AG04449 (cell line): ENCODE data around the gene TNFRSF6B.
A peak's percentile ranks its signal among the peaks of the same experiment; 100 is the strongest.
"Not testable (repeated sequence)": the region's sequence is repeated elsewhere in the genome, so short reads cannot be mapped to it uniquely, and the experiment has no call there.

Source experiments
- CTCF ChIA-PET: fragments of 350-600 bp; formaldehyde crosslinking; extraction: SDS; loops from one replicate; lab custom pipeline; 2021; ENCODE audit warnings: antibody characterized with exemption; lab: Yijun Ruan, JAX
- POLR2A ChIA-PET: fragments of 400-600, 350-600 bp; formaldehyde crosslinking; extraction: SDS; loops from one replicate; lab custom pipeline; 2020; ENCODE audit warnings: antibody characterized with exemption, inconsistent platforms; lab: Yijun Ruan, JAX
- DNase-seq: peaks from one replicate; pipeline ENCODE4 v3.0.0-alpha.2; 2010; ENCODE audit warnings: low read depth, low spot score
- H3K4me3 ChIP-seq: 2 replicates; pipeline ENCODE4 v1.5.1; 2011; ENCODE audit warnings: low read depth, mild to moderate bottlenecking, control low read depth, low read length
- TF ChIP-seq, protein P1 (sequence below): IDR thresholded peaks from one replicate; pipeline ENCODE4 v1.5.1; 2011; ENCODE audit warnings: mild to moderate bottlenecking, moderate library complexity, low read length, control low read depth, inconsistent platforms; ENCODE audit not compliant: insufficient read depth; ENCODE audit errors: missing control alignments

Gene TNFRSF6B, protein sequence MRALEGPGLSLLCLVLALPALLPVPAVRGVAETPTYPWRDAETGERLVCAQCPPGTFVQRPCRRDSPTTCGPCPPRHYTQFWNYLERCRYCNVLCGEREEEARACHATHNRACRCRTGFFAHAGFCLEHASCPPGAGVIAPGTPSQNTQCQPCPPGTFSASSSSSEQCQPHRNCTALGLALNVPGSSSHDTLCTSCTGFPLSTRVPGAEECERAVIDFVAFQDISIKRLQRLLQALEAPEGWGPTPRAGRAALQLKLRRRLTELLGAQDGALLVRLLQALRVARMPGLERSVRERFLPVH

DNA sequence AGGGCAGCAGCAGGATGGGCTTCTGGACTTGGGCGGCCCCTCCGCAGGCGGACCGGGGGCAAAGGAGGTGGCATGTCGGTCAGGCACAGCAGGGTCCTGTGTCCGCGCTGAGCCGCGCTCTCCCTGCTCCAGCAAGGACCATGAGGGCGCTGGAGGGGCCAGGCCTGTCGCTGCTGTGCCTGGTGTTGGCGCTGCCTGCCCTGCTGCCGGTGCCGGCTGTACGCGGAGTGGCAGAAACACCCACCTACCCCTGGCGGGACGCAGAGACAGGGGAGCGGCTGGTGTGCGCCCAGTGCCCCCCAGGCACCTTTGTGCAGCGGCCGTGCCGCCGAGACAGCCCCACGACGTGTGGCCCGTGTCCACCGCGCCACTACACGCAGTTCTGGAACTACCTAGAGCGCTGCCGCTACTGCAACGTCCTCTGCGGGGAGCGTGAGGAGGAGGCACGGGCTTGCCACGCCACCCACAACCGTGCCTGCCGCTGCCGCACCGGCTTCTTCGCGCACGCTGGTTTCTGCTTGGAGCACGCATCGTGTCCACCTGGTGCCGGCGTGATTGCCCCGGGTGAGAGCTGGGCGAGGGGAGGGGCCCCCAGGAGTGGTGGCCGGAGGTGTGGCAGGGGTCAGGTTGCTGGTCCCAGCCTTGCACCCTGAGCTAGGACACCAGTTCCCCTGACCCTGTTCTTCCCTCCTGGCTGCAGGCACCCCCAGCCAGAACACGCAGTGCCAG is at the start of gene TNFRSF6B:
Gene TNFRSF6B, plus strand, starts transcription at position 25 of the 729 bp plus-strand sequence. Its CDS starts 116 bp downstream, at position 141.
- peak within 1 kb of the TSS; percentile 12 for H3K4me3 ChIP-seq
- ChIA-PET CTCF (no interaction called here), POLR2A (interaction anchor here (1.0 kb wide), 1 partner anchor 15 kb away, joined by 3 read pairs; no protein-coding TSS in a partner anchor)
- DNase-seq, result no peak
- TF ChIP-seq, protein P1, sequence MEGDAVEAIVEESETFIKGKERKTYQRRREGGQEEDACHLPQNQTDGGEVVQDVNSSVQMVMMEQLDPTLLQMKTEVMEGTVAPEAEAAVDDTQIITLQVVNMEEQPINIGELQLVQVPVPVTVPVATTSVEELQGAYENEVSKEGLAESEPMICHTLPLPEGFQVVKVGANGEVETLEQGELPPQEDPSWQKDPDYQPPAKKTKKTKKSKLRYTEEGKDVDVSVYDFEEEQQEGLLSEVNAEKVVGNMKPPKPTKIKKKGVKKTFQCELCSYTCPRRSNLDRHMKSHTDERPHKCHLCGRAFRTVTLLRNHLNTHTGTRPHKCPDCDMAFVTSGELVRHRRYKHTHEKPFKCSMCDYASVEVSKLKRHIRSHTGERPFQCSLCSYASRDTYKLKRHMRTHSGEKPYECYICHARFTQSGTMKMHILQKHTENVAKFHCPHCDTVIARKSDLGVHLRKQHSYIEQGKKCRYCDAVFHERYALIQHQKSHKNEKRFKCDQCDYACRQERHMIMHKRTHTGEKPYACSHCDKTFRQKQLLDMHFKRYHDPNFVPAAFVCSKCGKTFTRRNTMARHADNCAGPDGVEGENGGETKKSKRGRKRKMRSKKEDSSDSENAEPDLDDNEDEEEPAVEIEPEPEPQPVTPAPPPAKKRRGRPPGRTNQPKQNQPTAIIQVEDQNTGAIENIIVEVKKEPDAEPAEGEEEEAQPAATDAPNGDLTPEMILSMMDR, result no peak

DNA sequence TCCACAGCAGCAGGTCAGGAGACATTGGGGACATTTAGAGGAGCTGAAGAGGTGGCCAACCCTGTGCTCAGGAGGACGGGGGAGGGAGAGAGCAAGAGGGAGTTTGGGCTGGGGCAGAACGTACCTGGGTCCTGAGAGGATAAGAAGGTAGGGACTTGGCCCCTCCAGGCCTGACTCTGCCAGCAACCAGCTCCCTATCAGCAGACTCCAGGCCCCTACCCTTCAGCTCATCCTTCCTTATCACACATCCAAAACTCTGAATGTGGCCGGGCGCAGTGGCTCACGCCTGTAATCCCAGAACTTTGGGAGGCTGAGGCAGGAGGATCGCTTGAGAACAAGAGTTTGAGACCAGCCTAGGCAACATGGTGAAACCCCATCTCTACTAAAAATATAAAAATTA is 48.3 kb upstream of the TNFRSF6B start:
- DNase-seq, result no peak
- ChIA-PET CTCF (no interaction called here), POLR2A (no interaction called here)
- no peak overlapping the region for H3K4me3 ChIP-seq
- TF ChIP-seq, protein P1, result no peak

DNA sequence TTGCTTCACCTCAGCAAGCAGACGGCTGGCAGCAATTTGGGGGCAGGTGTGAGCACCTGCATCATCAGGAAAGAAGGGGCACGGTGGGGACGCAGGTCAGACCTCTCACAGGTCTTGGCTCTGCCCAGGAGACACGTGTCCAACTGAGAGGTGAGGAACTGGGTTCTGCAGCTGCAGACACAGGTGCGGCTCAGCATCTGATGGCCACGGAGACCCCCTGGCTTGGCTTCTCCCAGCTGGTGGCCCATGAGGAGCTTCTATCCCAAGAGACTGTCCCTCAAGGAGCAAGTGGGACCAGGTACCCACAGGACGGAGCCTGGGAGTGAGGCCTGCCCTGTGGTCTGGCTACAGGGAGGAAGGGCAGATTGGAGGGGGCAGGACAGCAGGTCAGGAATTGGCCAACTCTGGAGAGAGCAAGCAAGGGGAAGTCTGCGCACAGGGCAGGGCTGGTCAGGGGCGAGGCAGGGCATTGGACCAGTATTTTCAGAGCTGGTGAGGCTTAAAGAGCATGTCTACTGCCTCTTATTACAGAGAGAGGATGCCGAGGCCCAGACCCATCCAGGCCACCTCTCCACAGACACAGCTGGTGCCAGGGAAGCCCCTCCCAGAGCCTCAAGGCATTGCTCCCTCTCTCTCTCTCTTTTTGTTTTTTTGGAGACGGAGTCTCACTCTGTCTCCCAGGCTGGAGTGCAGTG is 47.4 kb upstream of the TNFRSF6B start:
- TF ChIP-seq, protein P1, result no peak
- ChIA-PET POLR2A (no interaction called here), CTCF (no interaction called here)
- H3K4me3 ChIP-seq, result no peak overlapping the region
- no peak for DNase-seq

DNA sequence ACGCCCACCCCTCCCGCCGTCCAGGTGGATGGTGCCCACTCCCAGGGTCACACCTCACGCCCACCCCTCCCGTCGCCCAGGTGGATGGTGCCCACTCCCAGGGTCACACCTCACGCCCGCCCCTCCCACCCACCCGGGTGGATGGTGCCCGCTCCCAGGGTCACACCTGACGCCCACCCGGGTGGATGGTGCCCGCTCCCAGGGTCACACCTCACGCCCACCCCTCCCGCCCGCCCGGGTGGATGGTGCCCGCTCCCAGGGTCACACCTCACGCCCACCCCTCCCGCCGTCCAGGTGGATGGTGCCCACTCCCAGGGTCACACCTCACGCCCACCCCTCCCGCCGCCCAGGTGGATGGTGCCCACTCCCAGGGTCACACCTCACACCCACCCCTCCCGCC is 46.0 kb upstream of the TNFRSF6B start:
- DNase-seq, POLR2A ChIA-PET, H3K4me3 ChIP-seq, CTCF ChIA-PET: not testable (repeated sequence)

DNA sequence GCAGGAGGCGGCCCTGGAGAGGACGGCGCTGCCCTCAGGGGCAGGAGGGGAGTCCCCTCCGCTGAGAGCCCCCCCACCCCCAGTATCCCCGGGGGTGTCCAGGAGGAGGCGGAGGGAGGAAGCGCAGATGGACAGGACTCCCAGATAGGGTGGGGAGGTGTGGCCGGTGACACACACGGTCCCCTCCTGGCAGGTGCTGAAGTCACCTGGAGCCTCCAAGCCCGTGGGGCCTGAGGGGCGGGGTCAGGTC is 44.6 kb upstream of the TNFRSF6B start:
- POLR2A ChIA-PET, result no interaction called here
- no peak for DNase-seq
- CTCF ChIA-PET, result interaction anchor here (1.0 kb wide), 1 partner anchor 8 kb away, joined by 4 read pairs; no protein-coding TSS in a partner anchor
- peak overlapping the region; percentile 55; the same call in 1 of the 2 replicates for H3K4me3 ChIP-seq
- TF ChIP-seq, protein P1, result no peak

DNA sequence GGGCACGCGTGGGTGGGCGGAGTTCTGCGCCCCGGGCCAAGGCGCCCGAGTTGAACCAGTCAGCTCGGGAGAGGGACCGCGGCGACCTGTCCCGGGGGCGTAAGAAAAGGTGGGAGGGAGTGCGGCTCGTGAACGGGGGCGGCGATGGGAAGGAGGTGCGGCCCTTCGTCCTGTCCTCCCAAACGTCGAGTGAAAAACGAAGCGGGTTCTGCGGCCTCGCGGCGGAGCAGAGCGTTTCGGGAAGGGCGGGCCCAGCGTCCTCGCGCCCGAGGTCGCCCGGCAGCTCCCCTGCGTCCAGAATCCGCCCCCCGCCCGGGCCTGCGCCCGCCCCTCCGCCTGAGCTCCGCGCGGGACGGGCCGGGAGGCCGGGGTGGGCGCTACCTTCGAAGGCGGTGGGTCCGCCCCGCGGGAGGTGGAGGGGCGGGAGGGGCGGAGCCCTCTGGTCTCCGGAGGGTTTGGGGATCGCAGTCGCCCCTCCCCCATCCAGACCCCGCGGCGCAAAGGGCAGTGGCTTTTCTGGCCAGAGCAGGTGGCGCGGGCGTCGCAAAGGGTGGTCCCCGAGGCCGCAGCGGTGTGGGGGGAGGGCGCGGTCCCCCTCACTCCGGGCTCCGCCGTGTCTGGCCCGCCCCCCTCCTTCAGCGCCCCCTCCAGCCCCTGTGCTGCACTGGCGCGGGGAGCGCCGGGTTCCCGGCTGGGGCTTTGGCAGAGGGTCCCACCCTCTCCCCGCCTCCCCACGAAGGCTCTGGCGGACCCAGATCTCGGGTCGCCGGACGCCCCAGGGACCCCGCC is 44.1 kb upstream of the TNFRSF6B start:
- H3K4me3 ChIP-seq, result peak overlapping the region; percentile 55
- no peak for DNase-seq
- TF ChIP-seq, protein P1, result no peak
- POLR2A ChIA-PET, result no interaction called here
- CTCF ChIA-PET, result interaction anchor here (1.0 kb wide), 2 partner anchors 9 to 322 kb away, joined by 3 to 4 read pairs; no protein-coding TSS in a partner anchor
